GM19351 (cell line): ENCODE data around the gene DHX35.
"Not testable (repeated sequence)": the region's sequence is repeated elsewhere in the genome, so short reads cannot be mapped to it uniquely, and the experiment has no call there.

Experiments used
- ATAC-seq: cut with Tn5 transposase; IDR thresholded peaks from one replicate; pipeline ENCODE4 v1.9.1; 2021; ENCODE audit warnings: mild to moderate bottlenecking, moderate library complexity; ENCODE audit not compliant: unreplicated experiment

The DHX35 gene

DNA sequence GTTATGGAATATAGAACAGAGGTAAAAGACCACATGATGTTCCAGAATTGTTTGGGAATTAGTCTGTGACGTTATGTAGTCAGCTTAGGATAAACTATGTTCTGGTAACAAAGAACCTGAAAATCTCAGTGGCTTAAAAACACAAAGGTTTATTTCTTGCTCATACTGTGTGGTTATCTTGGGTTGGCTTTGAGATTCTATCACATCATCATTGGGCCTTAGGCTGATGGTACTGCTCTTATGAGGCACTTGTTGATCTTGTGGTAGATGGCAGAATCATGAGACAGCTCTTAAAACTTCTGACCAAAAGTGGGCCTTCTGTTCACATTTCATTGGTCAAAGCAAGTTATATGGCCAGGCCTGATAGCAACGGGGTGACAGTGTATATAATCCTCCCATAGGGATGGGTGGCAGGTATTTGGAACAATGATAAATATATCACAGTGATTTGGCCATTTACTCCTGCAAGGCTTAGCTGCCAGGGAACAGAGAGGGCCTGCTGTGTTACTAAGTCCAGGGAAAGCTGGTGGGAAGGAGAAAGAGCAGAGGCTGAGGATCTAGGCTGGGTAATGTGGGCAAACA lies 13.5 kb downstream of the DHX35 start:
- ATAC-seq, result no peak

DNA sequence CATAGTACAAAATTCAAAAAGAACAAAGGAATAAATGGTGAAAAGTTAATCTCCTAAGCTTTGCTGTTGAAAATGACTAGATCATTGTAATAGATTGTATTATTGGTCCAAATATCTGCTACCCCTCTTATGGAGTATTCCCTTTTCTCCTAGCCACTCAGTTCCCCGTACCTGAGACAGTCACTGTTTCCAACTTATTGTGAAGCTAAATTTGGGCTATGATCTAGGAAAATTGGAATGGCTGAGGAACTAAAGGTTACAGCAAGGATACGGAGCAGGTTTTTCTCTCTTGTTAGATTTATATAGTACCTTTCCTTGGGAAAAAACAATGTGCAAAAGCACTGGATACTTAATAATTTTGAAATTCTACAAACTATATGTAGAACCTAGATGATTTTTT lies 17.3 kb downstream of the DHX35 start:
- ATAC-seq, result no peak

DNA sequence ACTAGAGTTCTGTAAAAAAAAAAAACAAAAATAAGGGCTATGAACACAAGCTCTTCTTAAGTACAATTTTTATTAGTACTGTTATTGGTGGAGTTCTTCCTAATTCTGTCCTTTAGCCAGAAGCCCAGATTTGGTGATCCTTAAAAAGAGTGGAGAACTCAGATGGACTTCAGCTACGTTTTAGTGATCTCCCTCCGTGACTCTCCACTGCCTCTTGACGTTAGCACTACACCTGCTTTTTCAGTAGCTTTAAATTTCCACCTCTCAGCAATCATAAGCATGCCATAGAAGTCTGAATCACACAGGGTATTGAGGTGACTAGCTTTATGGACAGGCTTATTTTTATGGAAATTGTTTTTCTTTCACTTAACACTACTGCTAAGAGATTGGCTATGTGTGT lies 17.7 kb downstream of the DHX35 start:
- ATAC-seq, result no peak

DNA sequence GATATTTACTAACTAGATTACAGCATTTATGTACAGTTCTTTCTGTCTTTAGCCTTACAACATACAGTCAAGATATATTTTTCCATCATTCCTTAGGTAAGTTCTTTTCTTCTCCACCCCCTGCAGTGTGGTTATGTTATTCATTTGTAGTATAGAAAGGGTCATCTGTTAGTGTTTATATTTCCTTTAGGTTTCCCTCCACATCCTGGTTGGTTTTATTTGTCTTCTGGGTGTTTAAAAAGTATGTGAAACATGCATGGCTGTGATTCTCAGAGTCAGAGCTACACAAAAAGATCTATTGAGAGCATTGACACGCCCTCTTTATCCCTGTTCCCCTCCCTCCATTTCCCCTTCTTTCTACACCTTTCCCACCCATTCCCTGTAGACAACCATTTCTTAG lies 20.1 kb downstream of the DHX35 start:
- ATAC-seq, result no peak

DNA sequence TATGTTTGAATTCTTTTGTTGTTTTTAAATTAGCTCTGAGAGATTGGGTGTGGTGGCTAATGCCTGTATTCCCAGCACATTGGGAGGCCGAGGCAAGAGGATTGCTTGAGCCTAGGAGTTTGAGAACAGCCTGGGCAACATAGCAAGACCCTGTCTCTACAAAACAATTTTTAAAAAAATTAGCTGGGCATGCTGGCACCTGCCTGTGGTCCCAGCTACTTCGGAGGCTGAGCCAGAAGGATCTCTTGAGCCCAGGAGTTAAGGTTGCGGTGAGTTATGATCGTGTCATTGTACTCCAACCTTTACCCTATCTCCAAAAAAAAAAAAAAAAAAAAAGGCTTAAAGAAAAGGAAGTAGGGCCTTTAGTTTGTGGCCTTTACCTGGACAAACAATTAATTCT lies 22.9 kb downstream of the DHX35 start:
- ATAC-seq, result no peak

DNA sequence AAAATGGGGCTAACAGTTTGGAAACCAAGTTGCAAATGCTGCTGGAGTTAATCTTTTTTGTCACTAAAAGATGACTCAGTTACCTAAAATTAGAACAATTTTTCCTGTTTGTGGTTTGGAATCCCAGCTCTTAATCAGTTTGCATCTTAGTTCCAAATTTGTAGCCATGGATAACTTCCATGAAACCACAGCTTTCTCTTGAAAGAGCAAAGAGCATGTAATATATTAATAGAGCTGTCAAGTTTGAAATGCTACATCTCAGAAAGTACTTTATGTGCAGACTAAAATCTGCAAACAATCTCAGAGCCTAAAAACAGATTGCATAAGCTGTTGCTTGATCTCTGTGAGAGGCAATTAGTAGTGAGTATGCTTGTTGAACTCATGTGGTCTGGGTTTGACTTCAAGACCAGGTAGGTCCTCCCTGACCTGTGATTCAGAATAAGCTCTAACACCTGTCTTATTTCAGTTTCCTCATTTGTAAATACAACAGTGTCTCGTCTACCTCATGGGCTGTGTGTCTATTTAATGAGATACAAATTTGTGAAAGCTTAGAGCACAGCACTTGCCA lies 23.5 kb downstream of the DHX35 start:
- ATAC-seq, result no peak

DNA sequence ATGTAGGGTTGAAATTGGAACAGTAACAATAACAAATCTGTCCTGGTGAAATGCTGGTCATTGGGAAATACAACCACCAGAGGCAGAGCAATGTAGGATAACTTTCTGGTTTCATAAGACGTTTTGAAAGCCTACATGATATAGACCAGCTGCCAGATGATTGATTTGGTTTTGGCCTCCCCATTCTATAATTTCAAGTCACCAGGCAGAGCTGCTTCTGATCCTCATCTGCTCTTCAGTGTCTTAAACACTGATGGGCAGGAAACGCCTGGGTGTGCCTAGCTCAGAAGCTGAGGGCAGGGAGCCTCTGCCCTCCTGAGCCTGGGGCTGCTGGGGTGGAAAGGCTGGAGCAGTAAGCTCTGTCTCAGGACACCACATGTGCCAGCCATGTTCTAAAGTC lies 24.5 kb downstream of the DHX35 start:
- ATAC-seq, result no peak

DNA sequence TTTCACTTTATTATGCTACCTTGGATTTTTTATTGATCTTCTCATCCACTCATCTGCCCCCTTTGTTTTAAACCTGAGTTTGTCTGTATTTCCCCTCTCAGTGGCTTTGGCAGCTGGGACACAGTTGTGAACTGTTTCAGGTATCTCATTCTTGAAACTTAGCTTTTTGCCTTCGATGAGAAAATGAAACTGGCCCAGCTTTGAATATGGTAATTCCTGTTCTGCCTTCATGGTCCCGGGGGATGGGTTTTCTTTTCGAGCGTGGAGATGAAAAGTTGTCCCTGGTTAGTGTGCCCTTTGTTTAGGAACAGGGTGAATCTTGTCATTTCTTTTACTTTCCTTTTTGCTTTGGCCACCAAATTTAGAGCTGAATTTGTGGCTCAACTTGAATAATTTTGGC lies 25.6 kb downstream of the DHX35 start:
- ATAC-seq, result peak; percentile 78

DNA sequence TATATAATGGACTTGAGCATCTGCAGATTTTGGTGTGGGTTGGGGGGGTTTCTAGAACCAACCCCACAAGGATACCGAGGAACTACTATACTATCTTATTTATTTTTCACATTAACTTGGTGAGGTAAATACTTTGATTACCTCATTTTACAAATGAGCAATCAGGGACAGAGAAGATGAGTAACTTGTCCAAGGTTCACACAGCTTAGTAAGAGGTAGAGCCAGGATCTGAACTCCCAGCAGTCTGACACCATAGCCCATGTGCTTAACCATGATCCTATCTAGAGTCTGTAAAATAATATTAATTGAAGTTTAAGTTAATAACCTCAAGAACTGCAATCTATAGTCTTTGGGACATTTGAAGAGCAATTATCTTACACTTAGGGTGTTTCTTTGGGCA lies 28.6 kb downstream of the DHX35 start:
- ATAC-seq, result no peak

DNA sequence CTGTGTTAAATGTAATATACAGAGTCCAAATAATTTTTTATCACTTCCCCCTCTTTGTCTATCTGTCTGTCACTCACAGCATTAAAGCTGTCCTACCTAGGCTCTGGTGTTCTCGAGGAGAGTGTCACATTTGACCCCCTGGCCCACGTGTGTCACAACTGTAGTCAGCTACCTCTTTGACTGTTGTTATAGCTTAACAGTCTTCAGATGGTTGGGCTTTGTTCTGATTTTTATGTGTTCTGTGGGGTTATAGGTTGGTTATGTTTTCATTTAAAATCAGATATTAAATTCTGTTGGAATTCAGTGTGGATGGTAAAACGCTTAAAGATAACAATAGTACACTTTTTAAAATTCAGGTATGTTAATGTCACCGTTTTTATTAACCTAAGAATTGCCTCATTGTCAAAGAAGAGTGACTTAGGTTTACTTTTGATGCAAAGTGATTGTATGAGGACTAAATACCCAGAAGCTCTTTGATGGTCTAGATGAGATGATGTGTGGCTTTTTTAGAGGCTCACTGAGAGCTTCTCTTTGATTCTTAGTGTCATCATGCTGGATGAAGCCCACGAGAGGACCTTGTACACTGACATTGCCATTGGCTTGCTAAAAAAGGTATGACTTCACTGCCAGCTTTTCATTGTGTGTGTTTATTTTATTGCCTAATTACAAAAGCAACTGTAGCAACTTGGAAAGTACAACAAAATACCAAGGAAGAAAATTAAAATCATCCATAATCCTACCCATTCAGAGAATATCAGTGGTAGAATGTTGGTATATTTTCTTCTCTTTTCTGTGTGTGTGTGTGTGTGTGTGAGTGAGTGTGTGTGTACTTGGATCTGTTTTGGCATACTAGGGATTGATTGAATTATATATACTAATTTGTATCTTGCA lies 29.9 kb downstream of the DHX35 start:
- no peak for ATAC-seq

DNA sequence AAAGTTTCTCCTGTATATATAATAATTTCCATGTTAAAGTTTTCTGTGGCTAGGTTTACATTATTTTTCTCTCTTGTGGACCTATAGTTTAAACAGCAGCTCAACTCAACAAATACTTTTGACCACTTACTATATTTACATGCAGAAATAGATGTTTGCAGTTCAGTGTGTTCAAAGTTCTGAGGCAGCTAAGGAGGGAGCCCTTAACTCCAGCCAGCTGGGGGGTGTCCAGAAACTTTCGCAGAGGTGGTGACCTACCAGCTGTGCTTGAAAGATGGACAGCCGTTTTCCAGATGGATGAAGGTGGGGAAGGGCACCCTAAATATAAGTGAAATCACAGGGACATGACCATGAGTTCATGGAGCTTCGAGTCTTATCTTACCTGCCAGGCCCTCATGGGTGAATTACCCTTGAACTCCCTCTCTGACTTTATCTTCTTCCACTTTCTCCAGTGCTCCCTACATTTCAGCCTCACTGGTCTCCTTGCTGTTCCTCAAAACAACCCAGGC lies 33.4 kb downstream of the DHX35 start:
- no peak for ATAC-seq

DNA sequence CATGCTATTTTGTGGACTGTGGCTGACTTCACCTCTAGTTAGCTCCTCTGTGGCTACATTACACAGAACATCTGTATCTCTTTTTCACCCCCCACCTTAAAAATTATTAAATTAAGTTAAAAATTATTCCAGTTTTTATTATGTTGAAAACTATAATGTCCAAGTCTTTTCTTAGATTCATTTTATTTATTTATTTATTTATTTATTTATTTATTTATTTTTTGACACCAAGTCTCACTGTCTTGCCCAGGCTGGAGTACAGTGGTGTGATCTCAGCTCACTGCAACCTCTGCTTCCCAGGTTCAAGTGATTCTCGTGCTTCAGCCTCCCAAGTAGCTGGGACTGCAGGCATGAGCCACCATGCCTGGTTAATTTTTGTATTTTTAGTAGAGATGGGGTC lies 34.7 kb downstream of the DHX35 start:
- not testable (repeated sequence) for ATAC-seq

DNA sequence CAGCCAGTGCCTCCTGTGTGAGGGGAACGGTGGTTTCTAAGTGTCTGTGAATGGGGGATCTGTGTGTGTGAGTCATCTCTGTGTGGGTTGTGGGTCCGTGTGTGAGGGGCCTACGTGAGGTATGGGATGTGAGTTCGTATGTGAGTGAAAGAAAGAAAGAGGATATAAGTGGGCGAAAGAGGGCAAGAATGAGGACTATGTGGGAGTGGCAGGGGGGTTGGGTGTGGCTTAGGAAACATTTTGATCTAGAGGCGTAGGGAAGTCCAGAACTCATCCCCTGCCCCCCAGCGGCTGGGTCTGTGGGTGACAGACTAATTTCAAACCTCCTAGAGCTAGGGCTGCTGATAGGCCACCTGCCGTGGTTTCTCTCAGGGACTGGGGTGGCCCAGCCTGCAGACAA lies 35.5 kb downstream of the DHX35 start:
- ATAC-seq, result peak; percentile 96

DNA sequence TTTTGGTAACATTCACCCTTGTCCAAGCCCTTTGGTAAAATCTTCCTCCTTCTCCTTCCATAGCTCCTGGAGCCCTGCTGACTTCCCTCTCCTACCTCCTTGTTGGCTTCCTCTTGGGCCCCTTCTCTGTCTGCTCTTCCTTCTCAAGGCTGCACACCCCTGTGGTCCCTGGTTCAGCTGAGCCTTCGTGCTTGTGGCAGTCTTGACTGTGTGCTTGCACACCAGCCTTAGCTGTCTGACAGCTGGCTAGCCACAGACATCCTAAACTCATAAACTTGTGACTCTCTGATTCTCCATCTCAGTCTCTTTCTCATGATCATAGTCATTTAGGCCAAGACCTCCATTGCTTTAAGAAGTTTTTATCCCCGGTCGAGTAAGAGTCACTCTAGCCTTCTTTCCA lies 37.1 kb downstream of the DHX35 start:
- no peak for ATAC-seq

DNA sequence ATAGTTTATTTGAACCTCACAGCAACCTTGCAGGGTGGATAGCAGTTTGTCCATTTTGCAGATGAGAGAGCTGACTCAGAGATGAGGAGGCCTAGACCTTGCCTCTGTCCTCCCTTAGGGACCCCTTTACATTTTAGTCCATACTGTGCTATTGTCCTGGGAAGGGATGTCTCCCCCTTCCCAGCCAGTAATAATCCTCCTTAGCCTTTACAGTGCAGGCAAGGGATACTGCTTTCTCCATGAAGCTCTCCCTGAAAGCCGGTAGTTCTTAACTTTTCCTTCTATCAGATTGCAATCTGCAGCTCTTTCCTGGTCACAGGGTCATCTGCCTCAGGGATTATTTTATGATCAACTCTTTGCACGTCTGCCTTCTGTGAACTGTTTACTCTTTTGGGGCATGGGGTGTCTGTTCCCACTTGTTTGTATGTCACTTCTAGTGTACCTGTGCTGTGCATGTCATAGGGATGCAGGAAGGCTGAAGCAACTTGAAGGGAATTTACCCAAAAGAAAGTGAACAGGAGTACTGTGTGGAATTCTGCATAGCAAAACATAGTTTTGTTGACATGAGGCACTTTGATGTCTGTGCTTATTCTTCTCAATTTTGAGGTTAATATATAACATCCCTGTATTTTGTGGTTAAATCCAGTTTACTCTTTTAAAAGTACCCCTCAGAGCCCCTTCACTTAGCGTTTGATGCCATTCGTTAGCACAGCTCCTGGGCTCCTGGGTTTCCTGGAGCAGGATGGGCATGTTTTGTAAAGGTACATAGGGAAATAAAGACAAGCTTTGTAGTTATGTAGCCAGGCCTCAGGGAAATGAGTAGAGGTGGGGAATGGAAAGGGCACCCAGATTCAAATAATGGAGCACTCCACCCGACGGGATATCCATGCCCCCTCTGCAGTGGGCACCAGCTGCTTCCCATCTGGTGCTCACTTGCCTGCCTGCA lies 38.1 kb downstream of the DHX35 start:
- ATAC-seq, result no peak

DNA sequence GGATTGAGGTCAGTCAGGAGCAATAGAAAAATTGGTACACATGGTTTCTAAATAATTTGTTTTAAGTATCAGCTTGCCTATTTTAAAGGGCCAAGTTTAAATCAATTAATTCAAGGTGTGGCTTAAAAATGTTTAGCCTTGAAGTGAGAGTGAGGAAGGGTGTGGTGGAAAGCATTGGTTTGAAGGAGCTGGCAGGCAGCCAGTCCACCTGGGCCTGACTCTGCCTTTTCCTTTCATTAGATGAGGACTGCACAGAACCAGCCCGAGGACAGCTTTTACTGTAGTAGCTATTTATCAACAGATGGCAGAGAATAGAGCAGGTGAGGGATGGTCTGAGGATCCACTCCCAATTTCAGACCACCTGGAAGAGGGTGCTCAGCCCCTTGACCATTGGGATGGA lies 42.4 kb downstream of the DHX35 start:
- no peak for ATAC-seq

DNA sequence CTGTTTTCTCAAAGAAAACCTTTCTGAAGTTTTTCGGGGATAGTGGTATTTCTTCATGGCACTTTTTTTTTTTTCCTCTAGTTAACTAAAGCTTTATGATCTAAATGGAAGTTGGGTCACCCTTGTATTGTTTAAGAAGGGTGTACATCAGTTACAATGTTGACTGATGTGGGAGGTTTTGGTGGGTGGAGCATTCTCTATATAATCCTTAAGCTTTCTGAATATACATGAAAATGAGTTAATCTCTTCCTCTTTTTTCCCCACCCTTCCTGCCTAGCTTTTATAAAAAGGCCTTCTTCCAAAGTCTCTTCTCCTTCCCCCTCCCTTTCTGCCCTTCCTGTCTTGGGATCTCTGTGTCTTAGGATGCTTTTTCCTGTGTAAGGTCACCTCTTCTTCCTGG lies 47.2 kb downstream of the DHX35 start:
- no peak for ATAC-seq

DNA sequence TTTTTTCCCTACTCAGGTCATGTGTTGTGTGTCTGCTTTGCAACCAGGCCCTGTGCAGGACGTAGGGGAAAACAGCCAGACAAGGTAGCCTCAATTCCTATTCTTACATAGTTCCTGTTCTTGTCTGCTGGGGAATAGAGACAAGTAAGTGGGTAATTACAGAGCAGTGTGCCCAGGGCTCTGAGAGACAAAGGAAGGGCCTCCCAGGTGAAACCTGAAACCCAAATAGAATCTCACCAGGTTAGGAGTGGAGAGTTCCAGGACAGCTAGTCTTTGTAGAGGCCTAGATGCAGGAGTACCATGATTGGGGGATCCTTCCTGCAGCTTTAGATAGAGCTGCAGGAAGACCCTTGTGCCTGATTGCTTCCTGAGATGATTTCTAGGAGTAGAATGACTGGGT lies 48.4 kb downstream of the DHX35 start:
- ATAC-seq, result no peak

DNA sequence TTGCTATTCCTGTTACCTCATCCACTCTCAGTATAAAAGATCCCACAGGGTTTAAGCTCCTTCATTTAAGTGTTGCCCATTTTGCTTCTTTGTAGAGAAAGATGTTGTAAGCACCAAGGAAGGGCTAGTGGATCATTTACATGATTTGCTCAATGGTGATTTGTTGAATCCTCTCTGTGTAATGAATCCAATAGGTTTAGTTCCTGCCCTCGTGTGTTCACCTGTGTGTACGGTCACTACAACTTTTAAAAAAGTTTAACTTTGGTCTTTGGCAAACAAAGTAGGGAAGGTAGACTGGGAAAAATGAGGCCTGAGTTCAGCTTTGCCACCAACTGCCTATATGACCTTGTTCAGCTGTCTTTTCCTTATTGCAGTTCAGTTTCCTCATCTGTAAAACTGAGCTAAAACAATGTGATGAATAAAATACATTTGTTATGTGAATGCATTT lies 51.5 kb downstream of the DHX35 start:
- no peak for ATAC-seq

DNA sequence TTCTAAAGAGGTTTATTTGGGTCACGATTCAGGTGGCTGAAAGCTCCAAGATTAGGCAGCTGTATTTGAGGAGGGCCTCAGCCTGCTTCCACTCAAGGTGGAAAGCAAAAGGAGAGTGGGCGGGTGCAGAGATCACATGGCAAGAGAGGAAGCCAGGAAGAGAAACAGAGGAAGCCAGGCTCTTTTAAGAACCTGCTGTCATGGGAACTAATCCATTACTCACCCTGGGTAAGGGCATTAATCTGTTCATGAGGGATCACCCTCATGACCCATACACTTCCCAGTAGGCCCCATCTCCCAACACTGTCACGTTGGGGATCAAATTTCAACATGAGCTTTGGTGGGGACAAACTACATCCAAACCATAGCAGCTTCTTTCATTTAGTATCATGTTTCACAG lies 53.9 kb downstream of the DHX35 start:
- ATAC-seq, result no peak

DNA sequence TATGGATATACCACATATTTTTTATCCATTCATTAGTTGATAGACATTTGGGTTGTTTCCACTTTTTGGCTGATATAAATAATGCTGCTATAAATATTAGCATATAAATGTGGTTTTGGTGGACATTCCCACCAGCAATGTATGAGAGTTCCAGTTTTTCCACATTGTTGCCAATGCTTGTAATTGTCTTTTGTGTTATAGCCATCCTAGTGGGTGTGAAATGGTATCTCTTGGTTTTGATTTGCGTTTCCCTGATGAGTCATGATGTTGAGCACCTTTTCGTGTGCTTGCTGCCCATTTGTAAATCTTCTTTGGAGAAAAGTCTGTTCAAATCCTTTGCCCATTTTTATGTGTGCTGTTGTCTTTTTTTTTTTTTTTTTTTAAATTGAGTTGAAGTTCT lies 54.4 kb downstream of the DHX35 start:
- ATAC-seq, result no peak
